HG03135 (cell line): ENCODE measurements around the gene HEMK1.

Experiments
- ATAC-seq: cut with Tn5 transposase; IDR thresholded peaks from one replicate; pipeline ENCODE4 v1.9.1; 2021; ENCODE audit warnings: mild to moderate bottlenecking, moderate library complexity; ENCODE audit not compliant: unreplicated experiment

HEMK1 gene

DNA sequence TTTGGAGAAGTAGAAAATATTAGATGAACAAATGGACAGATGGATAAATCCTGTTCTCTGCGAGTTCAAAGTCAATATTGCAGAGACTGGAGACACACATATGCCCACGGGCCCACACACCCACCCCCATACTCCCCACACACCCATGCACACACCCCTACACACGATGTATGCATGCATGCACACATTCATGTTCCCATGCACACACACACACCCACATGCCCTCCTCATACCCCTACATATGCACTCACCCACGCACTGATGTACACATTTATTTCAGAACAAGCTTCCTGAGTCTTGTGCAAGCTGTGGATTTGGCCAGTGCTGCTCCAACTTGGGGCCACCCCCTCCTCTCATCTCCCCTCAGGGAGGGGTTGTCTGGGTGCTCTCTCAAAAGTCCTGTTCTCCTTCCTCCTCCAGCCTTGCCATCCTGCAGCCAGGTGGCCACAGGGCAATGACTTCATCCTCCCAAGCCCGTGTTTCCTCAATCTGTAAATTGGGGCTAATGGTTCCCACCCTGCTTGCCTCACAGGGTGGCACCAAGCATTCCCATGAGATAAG is 64.0 kb downstream of the HEMK1 start:
- no peak for ATAC-seq

DNA sequence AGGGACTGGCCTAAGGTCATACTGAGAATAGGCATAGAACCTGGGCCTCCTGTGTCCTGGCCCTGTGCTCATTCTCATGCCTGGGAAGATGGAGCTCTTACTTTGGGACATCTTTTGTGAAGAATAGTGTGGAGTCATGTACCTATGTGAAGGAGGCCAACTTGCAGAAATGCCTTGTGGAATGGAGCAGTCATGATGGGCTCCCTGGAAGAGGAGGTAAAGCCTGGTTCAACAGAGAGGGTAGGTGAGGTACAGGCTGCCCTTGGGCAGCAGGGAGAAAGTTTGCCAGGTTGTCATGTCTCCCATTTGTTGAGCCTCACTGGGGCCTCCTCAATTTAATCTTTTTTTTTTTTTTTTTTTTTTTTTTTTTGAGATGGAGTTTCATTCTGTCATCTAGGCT is 65.7 kb downstream of the HEMK1 start:
- no peak for ATAC-seq

DNA sequence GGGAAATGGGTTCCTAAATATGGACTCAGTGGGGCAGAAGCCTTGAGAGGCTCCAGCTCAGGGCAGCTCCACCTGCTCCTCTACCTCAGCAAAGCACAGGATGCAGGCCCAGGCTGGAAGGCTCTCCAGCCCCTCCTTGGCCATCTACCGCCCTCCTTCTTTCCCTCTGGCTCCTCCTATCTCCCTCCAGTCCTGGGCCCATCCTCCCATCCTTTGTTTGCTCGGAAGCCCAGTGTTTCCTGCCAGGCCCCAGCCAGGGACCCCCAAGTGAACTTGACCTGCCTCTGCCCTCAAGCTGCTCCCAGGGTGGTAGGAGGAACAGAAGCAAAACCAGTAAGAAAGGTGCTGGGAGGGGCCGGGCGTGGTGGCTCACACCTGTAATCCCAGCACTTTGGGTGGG is 67.7 kb downstream of the HEMK1 start:
- ATAC-seq = no peak

DNA sequence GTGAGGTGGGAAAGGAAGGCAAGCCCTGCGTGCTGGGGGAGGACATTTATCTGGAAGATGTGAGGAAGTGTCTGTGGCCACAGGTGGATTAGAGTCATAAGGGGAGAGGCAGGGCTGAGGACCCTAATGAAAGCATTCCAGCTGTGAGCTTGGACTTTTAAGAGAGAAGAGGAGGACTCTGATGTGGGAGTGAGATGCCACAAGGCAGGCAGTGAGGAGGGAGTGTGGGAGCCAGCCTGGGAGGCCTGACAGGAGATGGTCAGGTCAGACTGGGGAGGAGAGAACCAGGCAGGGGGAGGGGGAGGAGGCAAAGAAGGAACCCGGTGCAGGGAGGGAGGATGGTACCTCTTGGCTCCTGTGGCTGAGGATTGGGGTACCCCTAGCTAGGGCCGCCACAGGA is 68.6 kb downstream of the HEMK1 start:
- ATAC-seq = no peak

DNA sequence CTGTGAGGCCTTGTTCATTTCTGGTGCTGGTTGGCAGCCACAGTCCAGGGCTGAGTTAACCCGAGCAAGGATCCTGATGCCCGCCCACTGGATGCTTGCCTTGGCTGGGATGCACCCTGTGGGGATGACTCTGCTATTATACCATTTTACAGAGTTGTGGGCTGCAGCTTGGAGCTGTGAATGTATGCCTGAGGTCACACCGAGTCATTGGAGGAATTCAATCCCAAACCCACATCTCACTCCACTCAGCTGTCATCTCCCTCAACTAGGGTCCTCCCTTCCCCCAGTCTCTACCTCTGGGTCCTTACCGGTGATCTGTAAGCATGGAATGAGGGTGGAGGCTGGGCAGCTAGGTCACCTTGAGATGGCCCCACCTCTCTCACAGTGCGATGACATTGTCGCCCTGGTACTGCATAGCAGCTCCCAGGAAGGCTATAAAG is 69.8 kb downstream of the HEMK1 start:
- no peak for ATAC-seq

DNA sequence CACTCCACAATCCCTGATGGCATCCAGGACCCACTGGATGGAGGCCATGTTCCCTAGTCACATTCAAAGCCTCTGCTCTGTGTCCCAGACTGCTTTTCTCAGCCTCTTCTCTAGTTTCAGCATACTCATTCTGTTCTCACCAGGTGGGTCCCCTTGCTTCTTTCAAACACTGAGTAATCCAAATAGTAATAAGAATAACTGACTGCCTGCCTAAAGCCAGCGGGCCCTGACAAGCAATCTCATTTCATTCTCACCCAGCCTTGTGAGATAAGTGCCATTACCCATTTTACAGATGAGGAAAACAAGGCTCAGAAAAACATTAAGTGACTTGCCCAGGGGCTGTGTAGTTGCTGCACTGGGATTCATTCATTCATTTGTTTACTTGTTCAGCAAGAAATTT is 73.1 kb downstream of the HEMK1 start:
- ATAC-seq = no peak

DNA sequence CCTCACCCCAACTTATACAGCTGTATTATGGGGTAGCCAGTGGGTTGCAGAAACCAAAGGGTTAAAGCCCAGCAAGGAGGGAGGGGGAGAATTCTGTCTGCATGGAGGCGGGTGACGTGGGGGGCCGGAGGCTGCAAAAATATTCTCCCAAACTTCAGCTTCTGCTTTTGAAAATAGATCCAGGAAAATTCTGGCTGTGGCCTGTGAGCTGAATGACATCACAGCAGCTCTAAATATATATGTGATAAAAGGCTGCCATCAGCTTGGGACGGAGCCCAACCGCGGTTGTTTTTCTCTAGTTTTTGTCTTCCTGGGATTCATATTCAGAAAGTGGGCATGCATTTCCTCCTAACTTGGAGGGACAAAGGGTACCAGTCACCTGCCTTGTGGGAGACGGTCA is 75.2 kb downstream of the HEMK1 start:
- ATAC-seq = no peak

DNA sequence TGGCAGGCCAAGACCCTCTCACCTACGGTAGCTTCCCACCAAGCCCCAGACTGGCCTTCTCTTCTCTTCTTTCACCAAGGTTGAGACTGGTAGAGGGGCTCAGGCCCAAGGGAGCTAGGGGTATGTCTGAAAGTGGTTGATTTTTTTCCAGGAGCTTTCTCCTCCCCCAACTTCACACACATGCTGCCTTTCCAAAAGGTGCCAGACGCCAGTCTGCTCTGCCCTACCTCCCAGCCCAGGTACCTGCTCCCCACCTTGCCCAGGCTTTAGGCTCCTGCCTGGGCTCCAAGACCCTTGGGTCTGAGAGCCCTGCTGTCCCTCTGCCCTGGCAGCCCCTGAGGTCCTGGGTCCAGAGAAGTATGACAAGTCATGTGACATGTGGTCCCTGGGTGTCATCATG is 76.1 kb downstream of the HEMK1 start:
- ATAC-seq = no peak
